ENCODE measurements around the gene ADAMTS7.
"Not testable (repeated sequence)": the region's sequence is repeated elsewhere in the genome, so short reads cannot be mapped to it uniquely, and the experiment has no call there.

ADAMTS7 gene

DNA sequence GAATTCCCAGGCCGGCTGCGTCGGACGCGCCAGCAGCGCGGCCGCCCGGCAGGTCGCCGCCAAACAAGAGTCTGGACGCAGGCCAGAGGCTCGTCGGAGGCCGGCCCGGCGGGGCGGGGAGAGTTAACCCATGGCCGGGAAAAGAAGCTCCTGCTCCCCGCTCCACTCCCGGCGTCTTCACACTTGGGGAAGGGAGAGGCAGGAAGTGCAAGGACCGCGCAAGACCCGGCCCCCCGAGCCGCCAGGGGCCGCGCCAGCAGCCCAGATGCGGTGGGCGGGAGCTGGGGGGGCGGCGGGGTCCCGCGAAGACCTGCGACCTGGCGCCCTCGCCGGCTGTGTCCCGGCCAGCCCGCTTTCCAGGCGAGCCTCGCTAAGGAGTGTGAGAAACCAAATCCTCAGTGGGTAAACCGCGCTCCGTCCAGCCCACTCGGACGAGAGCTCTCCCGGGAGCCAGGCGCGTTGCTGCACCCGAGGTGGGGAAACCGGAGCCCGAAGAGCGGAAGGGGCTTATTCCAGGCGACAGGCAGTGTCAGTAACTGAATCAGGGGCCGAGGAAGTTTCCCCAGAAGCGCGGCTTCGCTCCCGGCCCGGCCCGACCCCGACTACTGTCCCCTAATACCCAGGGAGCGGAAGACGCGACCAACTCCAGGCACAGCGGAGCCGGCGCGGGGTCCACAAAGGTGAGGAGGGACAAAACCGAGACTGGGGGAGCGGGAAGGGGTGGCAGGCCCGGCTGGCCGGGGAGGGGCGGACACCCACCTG, 721 bp downstream of the ADAMTS7 start:
- TF ChIP-seq TAF1 (IDR thresholded peaks at IDR 0.05; ENCODE audit: borderline replicate concordance, low read depth, low read length) (no peak), POLR2A (IDR thresholded peaks at IDR 0.05; ENCODE audit: low read depth, low read length) (no peak), POLR2AphosphoS5 (IDR thresholded peaks at IDR 0.05; ENCODE audit: low read depth, low read length) (no peak)
- DNase-seq (ENCODE audit: insufficient read length): peak; percentile 49
- no peak for FAIRE-seq

DNA sequence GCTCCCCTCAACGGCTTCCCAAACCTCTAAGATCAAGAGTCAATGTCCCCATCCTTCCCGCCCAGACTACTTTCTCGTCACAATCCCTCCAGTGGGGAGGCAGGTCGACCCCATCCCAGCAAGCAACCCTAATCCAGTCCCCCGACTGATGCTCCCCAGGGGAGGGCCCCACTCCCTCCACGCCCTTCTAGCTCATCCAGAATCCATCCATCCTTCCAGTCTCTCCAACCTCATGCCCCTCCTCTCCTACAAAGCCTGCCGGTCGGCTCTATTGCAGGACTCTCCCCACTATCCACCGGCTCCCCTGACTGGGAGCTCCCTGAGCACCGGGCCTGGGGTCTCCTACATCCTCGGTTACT, 1.3 kb downstream of the ADAMTS7 start:
- DNase-seq (ENCODE audit: insufficient read length) (no peak), FAIRE-seq (no peak)
- no peak for TF ChIP-seq TAF1 (IDR thresholded peaks at IDR 0.05; ENCODE audit: borderline replicate concordance, low read depth, low read length)
- no peak for TF ChIP-seq POLR2A (IDR thresholded peaks at IDR 0.05; ENCODE audit: low read depth, low read length)
- TF ChIP-seq POLR2AphosphoS5 (IDR thresholded peaks at IDR 0.05; ENCODE audit: low read depth, low read length): no peak

DNA sequence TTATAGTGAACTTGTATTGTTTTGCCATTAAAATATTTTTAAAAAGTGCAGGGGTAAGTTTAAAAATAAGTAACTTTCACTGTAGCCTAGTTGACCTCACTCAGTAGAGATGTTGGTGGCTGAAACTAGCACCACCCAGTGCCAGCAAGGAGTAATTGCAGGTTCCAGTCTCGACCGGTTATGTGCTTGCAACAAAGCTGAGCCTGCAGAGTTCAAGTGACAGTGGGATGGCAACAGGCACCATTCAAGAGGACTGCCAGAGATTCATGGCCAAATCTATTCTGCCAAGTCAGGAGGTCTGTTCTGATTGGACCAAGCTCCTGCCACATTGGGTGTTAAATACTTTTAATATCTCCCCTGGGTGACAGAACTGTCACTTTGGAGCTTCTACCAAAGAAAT, 2.7 kb downstream of the ADAMTS7 start:
- DNase-seq (ENCODE audit: insufficient read length): no peak
- no peak for TF ChIP-seq TAF1 (IDR thresholded peaks at IDR 0.05; ENCODE audit: borderline replicate concordance, low read depth, low read length)
- no peak for TF ChIP-seq POLR2AphosphoS5 (IDR thresholded peaks at IDR 0.05; ENCODE audit: low read depth, low read length)
- no peak for TF ChIP-seq POLR2A (IDR thresholded peaks at IDR 0.05; ENCODE audit: low read depth, low read length)
- no peak for FAIRE-seq

DNA sequence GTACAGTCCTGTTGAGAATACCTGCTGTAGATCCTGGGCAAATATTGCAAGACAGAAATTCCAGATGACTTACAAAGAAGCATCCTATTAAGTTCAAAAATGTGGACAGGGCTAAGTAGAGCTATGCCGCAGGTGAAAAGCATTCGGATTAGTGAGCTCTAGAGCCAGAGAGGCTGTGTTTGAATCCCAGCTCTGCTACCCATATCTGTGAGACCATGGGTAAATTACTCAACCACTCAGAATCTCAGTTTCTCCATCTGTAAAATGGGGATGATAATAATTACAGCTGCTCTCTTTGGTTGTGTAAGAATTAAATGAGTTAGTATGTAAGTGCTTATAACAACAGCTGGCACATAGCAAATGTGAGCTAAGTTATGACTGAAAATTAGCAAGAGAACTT, 3.9 kb downstream of the ADAMTS7 start:
- TF ChIP-seq TAF1 (IDR thresholded peaks at IDR 0.05; ENCODE audit: borderline replicate concordance, low read depth, low read length) (no peak), POLR2AphosphoS5 (IDR thresholded peaks at IDR 0.05; ENCODE audit: low read depth, low read length) (no peak), POLR2A (IDR thresholded peaks at IDR 0.05; ENCODE audit: low read depth, low read length) (no peak)
- FAIRE-seq (no peak), DNase-seq (ENCODE audit: insufficient read length) (no peak)

DNA sequence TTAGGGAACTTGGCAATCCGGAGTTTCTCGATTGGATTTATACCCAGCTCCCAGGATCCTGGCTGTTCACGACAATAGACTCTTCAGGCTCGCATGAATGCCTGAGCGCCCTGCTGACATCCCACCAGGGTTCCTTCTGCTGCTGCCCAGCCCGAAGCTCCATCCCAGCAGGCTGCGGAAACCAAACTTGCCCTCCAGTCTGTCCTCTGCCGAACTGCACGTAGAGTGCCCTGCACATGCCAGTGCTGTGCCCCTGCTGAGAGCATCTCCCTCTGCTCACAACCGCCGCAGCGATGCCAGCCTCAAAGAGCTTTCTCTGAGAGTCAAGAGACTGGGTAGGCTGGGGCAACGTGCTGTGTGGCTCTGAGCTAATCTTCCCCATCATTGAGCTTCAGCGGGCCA, 6.9 kb downstream of the ADAMTS7 start:
- DNase-seq (ENCODE audit: insufficient read length) (no peak), FAIRE-seq (no peak)
- TF ChIP-seq TAF1 (IDR thresholded peaks at IDR 0.05; ENCODE audit: borderline replicate concordance, low read depth, low read length): no peak
- no peak for TF ChIP-seq POLR2AphosphoS5 (IDR thresholded peaks at IDR 0.05; ENCODE audit: low read depth, low read length)
- no peak for TF ChIP-seq POLR2A (IDR thresholded peaks at IDR 0.05; ENCODE audit: low read depth, low read length)

DNA sequence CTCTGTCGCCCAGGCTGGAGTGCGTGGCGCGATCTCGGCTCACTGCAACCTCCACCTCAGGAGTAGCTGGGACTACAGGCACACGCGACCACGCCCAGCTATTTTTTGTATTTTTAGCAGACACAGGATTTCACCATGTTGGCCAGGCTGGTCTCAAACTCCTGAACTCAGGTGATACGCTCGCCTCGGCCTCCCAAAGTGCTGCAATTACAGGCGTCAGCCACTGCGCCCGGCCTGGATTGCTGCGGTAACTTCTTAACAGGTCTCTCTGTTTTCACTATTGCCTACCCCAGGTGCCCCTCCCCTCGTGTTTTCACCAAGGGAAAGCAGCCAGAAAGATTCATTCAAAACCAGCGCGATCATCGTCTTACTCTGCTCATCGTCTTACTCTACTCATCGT, 10.5 kb downstream of the ADAMTS7 start:
- DNase-seq (ENCODE audit: insufficient read length): no peak
- no peak for FAIRE-seq
- TF ChIP-seq POLR2AphosphoS5 (IDR thresholded peaks at IDR 0.05; ENCODE audit: low read depth, low read length) (no peak), POLR2A (IDR thresholded peaks at IDR 0.05; ENCODE audit: low read depth, low read length) (no peak), TAF1 (IDR thresholded peaks at IDR 0.05; ENCODE audit: borderline replicate concordance, low read depth, low read length) (no peak)

DNA sequence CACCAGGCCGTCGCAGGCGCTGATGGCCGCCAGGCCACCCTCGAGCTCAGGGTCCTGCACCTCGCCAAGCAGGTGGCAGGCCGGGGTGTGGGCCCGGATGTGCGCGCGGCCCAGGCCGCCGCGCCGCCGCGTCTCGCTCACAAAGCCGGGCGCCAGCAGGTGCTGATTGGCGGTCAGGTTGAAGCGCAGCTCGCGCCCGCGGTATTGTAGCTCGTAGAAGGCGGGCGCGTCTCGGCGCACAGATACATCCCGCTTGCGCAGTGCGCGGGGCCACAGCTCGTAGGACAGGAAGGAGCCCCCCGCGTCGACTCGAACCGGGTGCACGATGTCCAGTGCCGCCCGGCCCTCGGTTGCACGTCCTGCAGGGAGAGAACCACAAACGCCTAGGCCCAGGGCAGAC, 11.1 kb downstream of the ADAMTS7 start:
- DNase-seq (ENCODE audit: insufficient read length) (no peak), FAIRE-seq (no peak)
- TF ChIP-seq POLR2A (IDR thresholded peaks at IDR 0.05; ENCODE audit: low read depth, low read length): no peak
- TF ChIP-seq TAF1 (IDR thresholded peaks at IDR 0.05; ENCODE audit: borderline replicate concordance, low read depth, low read length): no peak
- TF ChIP-seq POLR2AphosphoS5 (IDR thresholded peaks at IDR 0.05; ENCODE audit: low read depth, low read length): no peak

DNA sequence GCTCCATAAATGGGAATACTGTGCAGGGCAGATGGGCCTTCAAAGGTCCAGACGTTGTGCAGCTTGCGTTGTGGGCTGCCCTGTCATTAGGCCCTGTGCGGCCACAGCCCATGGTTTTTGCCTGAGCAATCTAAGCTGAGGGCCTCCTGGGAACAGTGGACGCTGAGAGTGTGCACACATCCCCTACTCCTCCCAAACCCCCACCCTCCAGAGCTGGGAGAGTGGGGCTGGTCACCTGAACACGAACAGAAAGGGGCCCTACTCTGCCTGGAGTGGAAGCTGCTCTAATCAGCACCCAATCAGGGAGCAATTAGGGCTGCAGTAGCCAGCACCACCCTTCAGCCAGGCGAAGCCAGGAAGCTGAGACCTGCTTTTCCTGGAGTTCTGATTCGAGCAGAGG, 12.2 kb downstream of the ADAMTS7 start:
- not testable (repeated sequence) for DNase-seq (ENCODE audit: insufficient read length); FAIRE-seq

DNA sequence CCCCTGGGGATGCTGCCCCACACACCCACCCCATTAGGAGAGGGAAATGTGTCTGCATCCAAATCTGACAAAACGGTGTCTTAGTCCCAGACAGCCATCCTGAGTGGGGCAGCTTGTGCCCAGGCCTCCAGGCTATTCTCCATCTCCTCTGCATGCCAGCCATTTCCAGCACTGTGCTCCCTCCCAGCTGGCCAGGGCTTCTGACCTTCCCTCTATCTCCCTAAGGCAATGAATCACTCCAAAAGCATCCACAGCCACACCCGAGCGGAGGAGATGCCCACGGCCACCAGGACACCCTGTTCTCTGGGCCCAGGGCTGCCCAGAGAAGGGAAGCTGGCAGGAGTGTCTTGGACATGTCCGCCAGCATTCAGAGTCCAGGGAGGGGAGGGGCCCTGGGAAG, 12.9 kb downstream of the ADAMTS7 start:
- DNase-seq (ENCODE audit: insufficient read length); FAIRE-seq: not testable (repeated sequence)

DNA sequence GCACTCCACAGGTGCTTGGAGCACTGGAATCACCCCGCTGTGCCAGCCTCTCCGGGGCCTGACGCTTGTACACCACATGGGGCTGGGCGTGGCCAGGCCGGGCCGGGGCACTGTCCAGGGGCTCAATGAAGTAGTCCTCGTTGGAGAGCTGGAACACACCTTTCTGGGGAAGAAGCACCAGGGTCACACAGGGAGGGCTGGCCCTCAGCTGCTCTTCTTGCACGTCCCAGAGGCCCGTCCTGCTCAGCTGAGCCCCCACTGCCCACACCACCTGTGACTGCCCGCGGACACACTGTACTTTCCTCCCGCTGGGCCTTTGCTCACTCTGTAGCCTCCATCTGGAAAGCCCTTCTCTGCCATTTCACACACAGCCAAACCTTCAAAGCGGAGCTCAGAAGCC, 13.3 kb downstream of the ADAMTS7 start:
- FAIRE-seq (no peak), DNase-seq (ENCODE audit: insufficient read length) (no peak)
- TF ChIP-seq POLR2AphosphoS5 (IDR thresholded peaks at IDR 0.05; ENCODE audit: low read depth, low read length) (no peak), TAF1 (IDR thresholded peaks at IDR 0.05; ENCODE audit: borderline replicate concordance, low read depth, low read length) (no peak), POLR2A (IDR thresholded peaks at IDR 0.05; ENCODE audit: low read depth, low read length) (no peak)

DNA sequence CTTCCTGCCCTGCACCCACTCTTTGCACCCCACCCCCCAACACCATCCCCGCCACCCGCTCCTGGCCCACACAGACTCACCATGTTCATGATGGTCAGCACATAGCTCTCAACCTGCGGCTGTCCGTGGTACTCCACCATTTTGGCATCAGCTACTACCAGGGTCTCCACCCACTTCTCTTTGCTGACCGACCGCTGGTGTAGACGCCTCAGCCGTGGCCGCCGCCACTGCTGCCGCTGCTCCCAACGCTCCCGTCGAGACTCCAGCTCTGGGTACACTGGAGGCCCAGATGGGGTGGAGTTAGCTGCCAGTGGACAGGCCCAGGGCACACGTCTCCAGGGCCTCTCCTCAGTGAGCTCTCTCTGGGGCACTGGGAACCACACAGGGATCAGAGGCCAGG, 14.8 kb downstream of the ADAMTS7 start:
- TF ChIP-seq TAF1 (IDR thresholded peaks at IDR 0.05; ENCODE audit: borderline replicate concordance, low read depth, low read length) (no peak), POLR2AphosphoS5 (IDR thresholded peaks at IDR 0.05; ENCODE audit: low read depth, low read length) (no peak)
- FAIRE-seq: no peak
- DNase-seq (ENCODE audit: insufficient read length): no peak

DNA sequence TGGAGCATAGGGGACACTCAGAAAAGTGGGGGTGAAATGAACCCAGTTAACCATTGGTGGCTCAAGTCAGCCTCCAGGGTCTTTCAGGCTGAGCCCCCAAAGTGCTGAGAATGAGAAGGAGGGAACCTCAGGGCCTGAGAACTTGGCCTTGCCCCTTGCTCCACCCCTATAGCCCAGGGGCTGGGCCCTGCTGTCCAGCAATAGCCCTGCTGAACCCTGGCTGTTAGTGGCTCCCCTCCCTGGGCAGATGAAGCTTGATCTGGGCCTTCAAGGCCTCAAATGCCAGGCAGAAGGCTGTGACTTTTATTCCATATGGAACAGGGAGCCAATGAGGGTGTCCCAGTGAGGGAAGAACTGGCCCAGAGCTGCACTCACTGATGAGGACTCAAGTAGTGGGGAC, 16.2 kb downstream of the ADAMTS7 start:
- FAIRE-seq: no peak
- no peak for TF ChIP-seq POLR2AphosphoS5 (IDR thresholded peaks at IDR 0.05; ENCODE audit: low read depth, low read length)
- TF ChIP-seq TAF1 (IDR thresholded peaks at IDR 0.05; ENCODE audit: borderline replicate concordance, low read depth, low read length): no peak
- TF ChIP-seq POLR2A (IDR thresholded peaks at IDR 0.05; ENCODE audit: low read depth, low read length): no peak

DNA sequence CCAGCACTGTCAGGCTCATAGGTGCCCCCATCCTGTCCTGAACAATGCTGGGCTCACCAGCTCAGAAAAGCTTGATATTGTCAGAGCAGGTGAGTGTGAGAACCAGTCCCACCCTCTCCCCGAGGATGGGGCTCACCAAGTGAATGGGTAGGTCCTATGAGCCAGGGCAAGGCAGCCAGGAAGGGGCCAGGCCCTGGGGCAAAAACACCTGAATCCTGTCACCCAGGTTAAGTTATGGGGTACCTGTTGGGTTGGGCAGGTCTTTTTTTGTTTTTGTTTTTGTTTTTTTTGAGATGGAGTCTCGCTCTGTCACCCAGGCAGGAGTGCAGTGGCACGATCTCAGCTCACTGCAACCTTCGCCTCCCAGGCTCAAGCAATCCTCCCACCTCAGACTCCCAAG, 16.8 kb downstream of the ADAMTS7 start:
- FAIRE-seq: not testable (repeated sequence)

More for the DNA sequence above, 16.2 kb downstream of the ADAMTS7 start:
- DNase-seq (ENCODE audit: insufficient read length): no peak

More for the DNA sequence above, 16.8 kb downstream of the ADAMTS7 start:
- DNase-seq (ENCODE audit: insufficient read length): not testable (repeated sequence)
